Measurements from ENCODE around the gene KIF23. TPM values are rescaled to one million over a fixed set of nuclear protein-coding genes. Genes with fewer than 3 reads are reported as not detected.

KIF23 gene
- total RNA-seq, 4 donors from 2014 or later: 2.7 to 5.7 (median 3.1) TPM

DNA sequence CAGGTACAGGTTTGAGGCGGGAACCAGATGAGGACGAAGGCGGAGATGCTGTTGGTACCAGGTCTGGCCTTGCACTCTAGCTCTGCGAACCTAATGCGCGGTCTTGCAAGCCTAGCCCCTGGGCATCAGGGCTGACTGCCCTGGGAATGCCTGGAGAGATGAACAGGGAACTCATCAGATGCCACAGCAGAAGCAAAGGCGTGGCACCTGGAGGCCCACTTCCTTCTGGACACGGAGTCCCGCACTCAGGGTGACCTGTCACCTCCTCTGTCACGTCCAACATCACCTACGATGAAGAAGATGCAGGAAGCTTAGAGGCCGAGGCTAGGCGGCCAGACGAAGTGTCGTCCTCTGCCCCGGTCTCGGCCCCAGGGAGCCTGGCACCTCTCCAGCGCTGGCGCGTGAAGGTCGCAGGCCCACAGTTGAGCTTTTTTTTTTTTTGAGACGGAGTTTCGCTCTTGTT lies 47.9 kb downstream of the KIF23 start:
- DNase-seq (ENCODE audit: low spot score in 2 of 2): peak in 1 of 2 donors; percentile 89
- no peak for TF ChIP-seq POLR2A (IDR thresholded peaks at IDR 0.05)
- TF ChIP-seq, protein P1, sequence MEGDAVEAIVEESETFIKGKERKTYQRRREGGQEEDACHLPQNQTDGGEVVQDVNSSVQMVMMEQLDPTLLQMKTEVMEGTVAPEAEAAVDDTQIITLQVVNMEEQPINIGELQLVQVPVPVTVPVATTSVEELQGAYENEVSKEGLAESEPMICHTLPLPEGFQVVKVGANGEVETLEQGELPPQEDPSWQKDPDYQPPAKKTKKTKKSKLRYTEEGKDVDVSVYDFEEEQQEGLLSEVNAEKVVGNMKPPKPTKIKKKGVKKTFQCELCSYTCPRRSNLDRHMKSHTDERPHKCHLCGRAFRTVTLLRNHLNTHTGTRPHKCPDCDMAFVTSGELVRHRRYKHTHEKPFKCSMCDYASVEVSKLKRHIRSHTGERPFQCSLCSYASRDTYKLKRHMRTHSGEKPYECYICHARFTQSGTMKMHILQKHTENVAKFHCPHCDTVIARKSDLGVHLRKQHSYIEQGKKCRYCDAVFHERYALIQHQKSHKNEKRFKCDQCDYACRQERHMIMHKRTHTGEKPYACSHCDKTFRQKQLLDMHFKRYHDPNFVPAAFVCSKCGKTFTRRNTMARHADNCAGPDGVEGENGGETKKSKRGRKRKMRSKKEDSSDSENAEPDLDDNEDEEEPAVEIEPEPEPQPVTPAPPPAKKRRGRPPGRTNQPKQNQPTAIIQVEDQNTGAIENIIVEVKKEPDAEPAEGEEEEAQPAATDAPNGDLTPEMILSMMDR (IDR thresholded peaks at IDR 0.05): no peak
- intact Hi-C loops (cut with DNase I; ENCODE audit: low total_unique reads): no loop called here
- WGBS, 2 donors: 51 to 60% methylated on average over 23 of the region's 23 CpGs
- peak overlapping the region; percentile 37 for H3K4me3 ChIP-seq (ENCODE audit: low read depth, poor library complexity, severe bottlenecking)

DNA sequence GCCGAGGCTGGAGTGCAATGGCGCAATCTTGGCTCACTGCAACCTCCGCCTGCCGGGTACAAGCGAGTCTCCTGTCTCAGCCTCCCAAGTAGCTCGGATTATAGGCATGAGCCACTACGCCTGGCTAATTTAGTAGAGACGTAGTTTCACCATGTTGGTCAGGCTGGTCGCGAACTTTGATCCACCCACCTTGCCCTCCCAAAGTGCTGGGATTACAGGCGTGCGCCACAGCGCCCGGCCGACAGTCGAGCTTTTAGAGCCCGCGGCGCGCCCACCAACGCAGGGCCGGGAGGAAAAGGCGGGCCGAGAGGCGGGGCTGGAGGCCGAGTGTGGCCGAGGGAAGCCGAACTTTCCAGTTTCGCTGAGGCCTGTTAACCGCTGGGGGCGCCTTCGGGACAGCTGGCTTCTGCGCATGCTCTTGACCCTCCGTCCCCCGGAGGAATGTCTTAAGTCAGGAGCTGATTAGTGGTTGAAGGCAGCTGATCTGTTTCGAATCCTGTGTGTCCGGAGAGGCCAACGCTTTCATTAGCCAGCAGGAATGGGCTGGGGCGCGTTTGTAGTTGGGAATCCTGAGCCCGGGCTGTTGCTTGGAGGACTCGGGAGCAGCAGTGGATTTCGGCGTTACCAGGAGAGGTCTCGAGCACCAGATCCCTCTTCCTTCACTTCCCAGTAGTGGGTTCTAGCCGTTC lies 48.5 kb downstream of the KIF23 start:
- peak; percentile 97 to 99 for DNase-seq (ENCODE audit: low spot score in 2 of 2)
- H3K4me3 ChIP-seq (ENCODE audit: low read depth, poor library complexity, severe bottlenecking): peak overlapping the region; percentile 37
- intact Hi-C loops (cut with DNase I; ENCODE audit: low total_unique reads): no loop called here
- WGBS, 2 donors: 1 to 3% methylated on average over 32 to 44 of the region's 46 CpGs
- TF ChIP-seq POLR2A (IDR thresholded peaks at IDR 0.05): no peak
- TF ChIP-seq, protein P1 (IDR thresholded peaks at IDR 0.05): peak in 1 of 3 donors; percentile 81

DNA sequence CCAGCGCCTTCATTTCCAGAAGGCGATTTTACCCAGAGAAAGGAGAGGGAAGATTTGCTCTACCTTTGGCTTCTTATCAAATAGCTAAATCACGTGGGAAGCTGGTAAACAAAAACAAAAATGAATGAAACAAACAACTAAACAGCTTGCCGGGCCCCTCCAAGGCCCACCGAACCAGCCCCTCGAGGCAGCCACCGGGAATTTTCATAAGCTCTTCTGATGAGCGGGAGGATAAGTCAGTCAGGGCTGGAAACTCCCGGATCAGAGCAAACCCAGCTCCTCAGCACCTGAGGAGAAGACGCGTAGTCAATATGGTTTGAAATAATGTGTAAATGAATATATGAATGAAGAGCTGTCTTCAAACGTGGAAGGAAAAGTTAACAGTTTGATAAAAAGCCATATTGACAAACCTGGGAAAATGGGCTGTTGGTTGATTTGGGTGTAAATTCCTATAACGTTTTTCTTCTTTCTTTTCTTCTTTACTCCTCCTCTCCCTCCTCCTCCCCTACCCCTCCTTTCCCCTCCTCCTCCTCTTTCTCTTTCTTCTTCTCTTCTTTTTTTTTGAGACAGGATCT lies 49.1 kb downstream of the KIF23 start:
- no peak for TF ChIP-seq POLR2A (IDR thresholded peaks at IDR 0.05)
- TF ChIP-seq, protein P1 (IDR thresholded peaks at IDR 0.05): no peak
- intact Hi-C loops (cut with DNase I; ENCODE audit: low total_unique reads): no loop called here
- WGBS, 2 donors: 15 to 16% methylated on average over 13 of the region's 13 CpGs
- no peak overlapping the region for H3K4me3 ChIP-seq (ENCODE audit: low read depth, poor library complexity, severe bottlenecking)
- no peak for DNase-seq (ENCODE audit: low spot score in 2 of 2)

DNA sequence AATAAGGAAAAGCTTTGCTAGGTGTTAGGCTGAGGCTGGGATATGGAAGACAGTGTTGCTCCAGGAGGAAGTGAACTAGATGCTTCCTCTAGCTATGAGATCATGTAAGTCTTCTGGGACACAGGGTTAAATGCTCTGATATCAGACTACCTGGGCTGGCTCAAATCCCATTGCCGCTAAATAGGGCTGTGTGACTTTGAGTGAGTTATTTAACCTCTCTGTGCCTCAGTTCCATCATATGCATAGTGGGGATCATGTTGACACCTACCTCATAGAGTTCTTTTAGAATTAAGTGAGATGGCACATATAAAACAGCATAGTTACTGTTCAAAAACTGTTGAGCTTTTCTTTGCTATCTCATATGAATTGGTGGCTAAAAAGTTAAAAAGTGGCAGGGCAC lies 51.1 kb downstream of the KIF23 start:
- no peak overlapping the region for H3K4me3 ChIP-seq (ENCODE audit: low read depth, poor library complexity, severe bottlenecking)
- DNase-seq (ENCODE audit: low spot score in 2 of 2): peak in 1 of 2 donors; percentile 36
- TF ChIP-seq, protein P1 (IDR thresholded peaks at IDR 0.05): no peak
- no peak for TF ChIP-seq POLR2A (IDR thresholded peaks at IDR 0.05)
- WGBS, 2 donors: 91 to 95% methylated on average over 1 of the region's 1 CpG
- intact Hi-C loops (cut with DNase I; ENCODE audit: low total_unique reads): no loop called here

DNA sequence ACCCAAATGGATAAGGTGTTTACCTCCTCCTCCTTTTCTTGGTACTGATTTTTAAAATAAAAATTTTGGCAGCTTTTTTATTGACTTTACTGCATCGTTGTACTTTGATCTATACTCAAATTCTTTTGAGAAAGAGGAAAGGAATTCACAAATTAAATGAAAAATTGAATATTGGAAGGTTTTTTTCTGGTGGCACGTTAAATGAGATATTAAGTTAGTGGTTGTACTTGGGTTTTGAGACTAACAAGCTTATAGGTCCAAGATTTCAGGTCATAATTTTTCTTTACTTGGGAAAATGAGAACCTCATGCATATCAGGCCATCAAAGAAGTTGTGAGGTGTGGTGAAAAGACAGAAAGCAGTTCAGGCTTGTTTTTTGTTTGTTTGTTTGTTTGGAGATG lies 52.6 kb downstream of the KIF23 start:
- WGBS, 2 donors: 78 to 80% methylated on average over 2 of the region's 2 CpGs
- no peak overlapping the region for H3K4me3 ChIP-seq (ENCODE audit: low read depth, poor library complexity, severe bottlenecking)
- TF ChIP-seq, protein P1 (IDR thresholded peaks at IDR 0.05): no peak
- no peak for TF ChIP-seq POLR2A (IDR thresholded peaks at IDR 0.05)
- intact Hi-C loops (cut with DNase I; ENCODE audit: low total_unique reads): no loop called here
- no peak for DNase-seq (ENCODE audit: low spot score in 2 of 2)

All from lower leg skin (tissue), 4 donors.